CD4-positive, alpha-beta T cell treated with Interferon alpha-2 for 1 hour (primary cell): ENCODE data around the gene RSRC1.
"Not testable (repeated sequence)": the region's sequence is repeated elsewhere in the genome, so short reads cannot be mapped to it uniquely, and the experiment has no call there.

Experiments used
- DNase-seq, 2 donors: peaks; one replicate each; pipeline ENCODE4 v3.0.0-alpha.2; 2020 to 2022

Gene RSRC1

DNA sequence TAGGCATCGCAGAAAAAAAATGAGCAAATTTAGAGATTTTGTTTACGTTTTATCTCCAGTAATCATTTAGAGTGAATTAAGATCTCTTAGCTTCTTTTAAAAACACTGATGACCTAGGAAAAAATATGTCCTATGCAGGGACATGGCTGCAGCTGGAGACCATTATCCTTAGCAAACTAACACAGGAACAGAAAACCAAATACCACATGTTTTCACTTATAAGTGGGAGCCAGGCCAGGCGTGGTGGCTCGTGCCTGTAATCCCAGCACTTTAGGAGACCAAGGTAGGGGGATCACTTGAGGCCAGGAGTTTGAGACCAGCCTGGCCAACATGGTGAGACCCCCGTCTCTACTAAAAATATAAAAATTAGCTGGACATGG is 298.6 kb downstream of the RSRC1 start:
- not testable (repeated sequence) for DNase-seq

GRCh38 chr3:158418035-158418434 is 308.1 kb downstream of the RSRC1 start:
- no peak for DNase-seq

DNA sequence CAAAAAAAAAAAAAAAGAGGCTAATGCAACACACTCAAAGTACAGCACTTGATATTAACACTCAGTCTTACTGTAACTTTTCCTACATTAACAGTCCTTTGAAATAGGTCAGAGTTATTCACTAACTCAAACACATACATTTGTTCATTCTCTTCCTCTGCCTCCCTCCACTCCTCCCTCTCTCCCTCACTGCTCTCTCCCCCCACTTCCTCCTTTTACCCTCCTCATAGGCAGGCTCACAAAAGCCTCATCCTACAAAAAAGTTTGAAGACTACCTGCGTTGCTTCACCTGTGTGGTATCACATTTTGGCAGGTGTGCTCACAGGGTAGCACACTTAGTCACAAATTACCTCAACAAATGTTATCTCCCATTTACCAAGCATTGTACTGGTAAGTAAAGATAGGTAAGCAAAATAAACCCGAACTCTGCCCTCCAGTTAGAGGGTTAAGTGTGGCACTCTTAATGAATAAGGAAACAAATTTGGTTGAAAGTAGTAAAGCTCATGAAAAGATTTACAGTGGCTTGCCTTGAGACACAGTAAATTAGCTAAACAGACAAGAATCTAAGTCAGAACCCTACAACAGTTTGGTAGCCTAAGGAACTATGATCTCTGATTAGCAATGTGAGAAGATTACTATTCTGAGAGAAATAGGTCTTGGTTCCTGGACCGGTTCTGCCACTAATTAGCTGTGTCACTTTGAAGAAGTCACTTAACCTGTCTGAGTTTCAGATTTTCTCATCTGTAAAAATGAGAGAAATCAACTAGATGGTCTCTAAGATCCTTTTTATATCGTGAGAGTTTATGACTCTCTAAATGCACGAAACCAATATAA is 310.1 kb downstream of the RSRC1 start:
- no peak for DNase-seq

- DNase-seq: no peak
Observed at GRCh38 chr3:158420654-158421396, 310.9 kb downstream of the RSRC1 start.

DNA sequence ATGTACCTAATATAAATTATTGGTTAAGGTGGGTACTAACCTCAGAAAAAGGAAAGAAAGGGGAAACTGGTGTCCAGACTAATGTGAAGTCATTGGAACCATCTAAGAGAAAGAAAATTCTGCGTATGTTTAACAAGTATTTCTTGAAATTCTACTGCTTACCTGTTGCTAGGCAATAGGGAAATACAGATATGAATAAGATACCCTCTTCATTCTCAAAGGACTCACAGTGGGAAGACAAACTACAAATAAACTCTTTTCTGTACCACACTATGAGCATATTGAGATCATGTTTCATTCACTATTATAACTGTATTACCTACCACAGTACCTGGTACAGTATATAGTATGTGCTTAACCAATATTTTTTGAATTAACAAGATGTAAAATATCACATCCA is 320.6 kb downstream of the RSRC1 start:
- no peak for DNase-seq

DNA sequence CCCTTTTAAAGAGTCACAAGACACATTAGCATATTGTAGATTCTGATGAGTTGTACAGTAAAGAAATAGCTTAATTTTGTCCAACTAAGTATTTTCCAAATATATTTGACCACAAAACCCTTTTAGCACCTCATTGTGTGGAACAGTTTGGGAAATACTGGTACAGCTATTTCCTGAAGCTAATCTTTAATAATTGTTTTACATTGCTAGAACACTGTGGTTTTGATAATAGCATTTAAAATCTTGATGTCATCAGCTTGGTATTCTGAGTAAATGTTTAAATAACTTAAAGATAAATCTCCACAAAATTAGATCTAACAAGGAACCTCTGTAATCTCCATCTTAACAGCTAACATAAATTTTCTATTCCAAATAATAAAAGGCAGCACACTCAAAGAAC is 321.1 kb downstream of the RSRC1 start:
- DNase-seq: no peak

DNA sequence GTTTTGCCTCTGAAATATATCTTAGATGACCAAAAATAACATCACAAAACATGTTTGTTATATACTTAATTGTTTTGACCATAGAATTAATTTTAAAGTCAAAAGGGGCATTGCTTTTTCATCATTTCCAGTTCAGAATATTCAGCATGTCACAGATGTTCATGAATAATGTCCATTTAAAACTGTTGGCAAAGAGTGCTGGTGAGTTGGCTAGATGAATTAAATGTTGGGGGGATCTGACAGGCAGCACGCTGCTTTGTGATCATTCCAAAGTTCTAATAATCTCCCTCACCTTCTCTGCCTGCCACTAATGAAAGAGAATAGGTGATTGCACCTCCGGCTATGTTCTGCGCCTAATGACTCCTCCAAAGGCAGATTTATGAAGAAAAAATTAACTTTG is 321.9 kb downstream of the RSRC1 start:
- no peak for DNase-seq

DNA sequence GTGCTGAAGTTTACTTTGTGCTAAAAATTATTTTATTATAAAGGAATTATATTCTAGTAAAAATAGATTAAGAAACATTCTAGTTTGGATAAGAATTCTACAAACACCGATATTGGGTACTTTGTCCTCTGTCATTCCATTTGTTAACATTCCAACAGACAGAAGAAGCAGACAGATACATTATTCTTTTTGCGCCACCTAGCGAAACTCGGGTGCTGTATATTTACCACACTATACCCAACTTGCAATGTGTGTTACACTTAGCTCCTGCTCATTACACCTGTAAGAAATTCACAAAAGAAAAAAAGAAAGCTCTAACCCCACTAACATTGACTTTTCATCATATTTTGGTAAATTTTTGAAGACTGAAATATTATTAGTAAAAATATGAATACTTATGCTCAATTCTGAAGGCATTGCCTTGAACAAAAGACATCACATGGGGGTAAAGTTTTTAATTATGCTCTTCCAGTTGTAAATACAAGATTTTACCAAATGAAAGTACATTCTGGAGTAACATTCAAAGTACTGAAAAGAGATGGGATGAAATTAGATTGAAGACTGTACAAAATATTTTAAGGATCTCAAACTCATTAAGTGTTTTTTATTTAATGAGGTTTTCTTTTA is 324.6 kb downstream of the RSRC1 start:
- peak; percentile 10 to 40 for DNase-seq

- no peak for DNase-seq
Observed at GRCh38 chr3:158443632-158444031, 333.7 kb downstream of the RSRC1 start.

DNA sequence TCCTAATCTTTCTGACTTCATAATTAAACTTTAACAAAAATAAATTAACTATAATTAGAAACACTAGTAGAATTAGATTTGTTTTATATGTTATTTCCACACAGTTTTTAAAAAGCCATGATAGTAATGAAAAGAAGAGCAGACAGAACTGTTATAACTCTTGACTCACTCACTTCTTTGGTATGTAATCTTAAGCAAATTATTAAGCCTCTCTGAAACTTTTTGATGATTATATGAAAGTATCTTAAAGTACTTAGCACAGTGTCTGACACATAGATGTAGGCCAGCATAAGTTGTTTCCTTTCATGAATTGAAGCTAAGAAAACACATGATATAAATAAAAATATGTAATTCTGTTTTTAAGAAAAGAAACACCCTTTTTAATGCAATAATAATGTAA is 337.5 kb downstream of the RSRC1 start:
- no peak for DNase-seq

- no peak for DNase-seq
Observed at GRCh38 chr3:158451405-158452055, 341.6 kb downstream of the RSRC1 start.

- DNase-seq: no peak
Observed at GRCh38 chr3:158452334-158452733, 342.4 kb downstream of the RSRC1 start.

DNA sequence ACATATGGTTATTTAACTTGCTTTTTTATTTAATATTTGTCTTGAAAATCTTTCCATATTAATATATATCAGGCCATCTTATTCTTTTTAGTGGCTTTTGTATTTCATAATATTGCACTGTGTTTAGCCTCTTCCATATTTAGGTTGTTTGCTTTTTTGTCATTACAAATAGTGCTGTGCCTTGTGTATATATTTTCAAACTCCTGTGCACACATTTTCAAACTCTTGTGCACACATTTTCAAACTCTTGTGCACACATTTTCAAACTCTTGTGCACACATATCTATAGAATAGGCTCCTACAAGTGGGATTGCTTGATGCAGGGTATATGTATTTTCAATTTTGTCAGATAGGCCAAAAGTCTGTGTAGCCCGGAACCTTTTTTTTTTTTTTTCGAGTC is 343.1 kb downstream of the RSRC1 start:
- DNase-seq: no peak

- no peak for DNase-seq
Observed at GRCh38 chr3:158453865-158454264, 344.0 kb downstream of the RSRC1 start.

DNA sequence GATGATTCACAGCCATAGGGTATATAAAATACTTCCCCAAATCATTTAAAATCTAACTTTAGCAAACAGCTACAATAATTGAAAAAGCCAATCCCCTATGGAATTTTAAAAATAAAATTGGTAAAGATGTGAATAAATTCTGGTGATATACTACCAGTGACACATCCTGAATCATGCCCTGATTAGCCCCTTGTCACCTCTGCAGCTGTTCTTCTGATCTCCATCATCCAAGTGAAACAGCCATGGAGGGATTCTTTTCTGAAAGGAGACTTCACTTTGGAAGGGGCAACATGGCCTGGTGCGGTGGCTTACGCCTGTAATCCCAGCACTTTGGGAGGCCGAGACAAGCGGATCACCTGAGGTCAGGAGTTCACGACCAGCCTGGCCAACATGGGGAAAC is 345.5 kb downstream of the RSRC1 start:
- DNase-seq: no peak

- DNase-seq: no peak
Observed at GRCh38 chr3:158456114-158456513, 346.2 kb downstream of the RSRC1 start.

GRCh38 chr3:158458464-158458863 is 348.6 kb downstream of the RSRC1 start:
- no peak for DNase-seq

GRCh38 chr3:158460926-158461325 is 351.0 kb downstream of the RSRC1 start:
- no peak for DNase-seq

- no peak for DNase-seq
Observed at GRCh38 chr3:158463556-158463955, 353.7 kb downstream of the RSRC1 start.

DNA sequence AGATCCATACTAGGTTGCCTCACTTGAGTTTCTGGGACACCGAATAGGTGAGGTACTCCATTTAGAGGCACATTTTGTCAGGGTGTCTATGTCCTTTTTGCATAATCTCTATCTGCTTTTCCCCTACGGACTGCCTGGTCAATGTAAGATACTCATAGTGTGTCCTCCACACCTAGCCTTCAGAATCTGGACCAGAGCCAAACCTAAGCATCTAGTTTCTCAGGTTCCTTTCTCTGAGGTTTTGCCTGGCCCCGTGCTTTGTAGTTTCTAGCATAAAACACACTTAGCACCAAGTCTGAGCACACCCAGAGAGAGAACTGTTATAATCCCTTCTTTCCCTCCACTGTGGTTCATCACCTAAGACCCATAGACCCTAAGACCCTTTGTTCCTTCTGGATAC is 355.2 kb downstream of the RSRC1 start:
- no peak for DNase-seq

DNA sequence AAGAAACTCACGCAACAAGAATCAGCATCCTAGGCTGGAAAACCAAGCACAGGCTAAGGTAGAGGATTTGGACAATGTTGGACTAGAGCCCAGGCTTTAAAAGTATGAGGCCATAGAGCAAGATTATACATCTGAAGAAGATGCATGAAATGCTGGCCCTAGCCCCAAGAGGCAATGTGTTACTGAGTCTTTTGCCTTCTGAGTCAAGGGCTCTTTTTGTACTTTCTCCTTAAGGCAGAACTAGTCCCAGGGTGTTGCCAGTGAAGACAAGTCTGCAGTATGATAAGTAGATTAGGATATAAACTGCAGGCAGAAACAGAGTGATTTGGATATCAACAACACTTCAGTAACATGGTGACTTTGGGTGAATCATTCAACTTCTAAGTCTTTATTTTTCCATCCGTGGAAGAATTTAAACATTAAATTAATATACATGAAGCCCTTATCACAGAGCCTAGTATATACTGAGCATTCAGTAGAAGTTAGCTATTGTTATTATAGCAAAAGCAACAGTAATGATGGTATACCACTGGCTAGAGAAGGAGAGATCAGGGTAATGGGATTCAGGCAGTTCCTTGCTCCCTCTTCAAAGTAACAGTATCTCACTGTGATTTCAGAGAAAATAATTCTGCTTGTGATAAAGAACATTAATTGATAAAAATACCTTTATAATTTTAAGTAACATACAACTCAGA is 361.2 kb downstream of the RSRC1 start:
- DNase-seq: no peak

GRCh38 chr3:158471639-158472294 is 361.9 kb downstream of the RSRC1 start:
- DNase-seq: no peak
